NCI-H2171 (cell line): Measurements from ENCODE around the gene CENPM.

Source experiments
- DNase-seq: peaks from one replicate; lab custom pipeline; 2025; lab: John Stamatoyannopoulos, UW

The CENPM gene

DNA sequence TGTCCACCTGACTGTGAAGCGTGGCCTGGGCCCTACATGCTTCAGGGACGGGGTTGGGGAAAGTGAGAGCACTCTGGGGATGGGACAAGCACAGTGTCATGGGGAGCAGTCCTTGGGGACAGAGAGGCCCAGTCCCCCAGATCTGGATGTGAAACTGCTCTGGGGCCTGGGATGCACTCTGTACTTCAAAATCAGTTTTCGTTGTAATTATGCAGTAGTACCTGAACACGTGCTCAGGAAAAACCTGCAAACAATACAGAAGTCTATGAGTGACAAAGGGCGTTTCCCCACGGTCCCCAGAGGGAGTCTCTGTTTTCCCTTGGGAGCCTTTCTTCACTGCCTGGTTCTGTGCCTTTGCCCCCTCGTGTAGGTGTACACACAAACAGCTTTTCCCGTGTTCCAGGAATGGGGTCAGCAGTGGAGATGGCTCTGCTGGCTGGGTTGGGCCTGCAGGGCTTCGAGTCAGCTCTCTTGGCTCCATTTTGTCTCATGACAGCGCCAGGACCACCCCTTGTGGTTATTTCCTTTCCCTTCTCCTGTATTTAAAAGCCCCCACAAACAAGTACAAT, 15.2 kb downstream of the CENPM start:
- no peak for DNase-seq

DNA sequence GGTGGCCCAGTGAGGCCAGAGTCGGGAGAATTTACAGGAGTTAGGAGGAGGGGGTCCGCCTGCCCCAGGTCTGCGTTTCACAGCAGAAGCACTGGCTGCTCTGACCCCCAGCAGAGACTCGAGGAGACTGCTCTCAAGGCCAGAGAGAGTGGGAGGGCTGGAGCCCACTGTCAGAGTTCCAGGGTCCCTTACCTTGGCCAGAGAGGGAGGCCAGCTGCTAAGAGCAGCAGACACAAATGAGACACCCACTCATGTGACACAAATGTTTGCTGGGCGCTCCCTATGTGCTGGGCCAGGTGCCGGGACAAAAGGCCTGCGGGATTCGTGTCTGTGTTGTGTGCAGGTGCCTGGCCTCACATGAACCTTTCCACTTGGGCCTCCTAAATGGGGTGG, 17.5 kb downstream of the CENPM start:
- no peak for DNase-seq

GRCh38 chr22:41928593-41929417, 18.1 kb downstream of the CENPM start:
- no peak for DNase-seq

GRCh38 chr22:41927813-41928212, 19.1 kb downstream of the CENPM start:
- no peak for DNase-seq

DNA sequence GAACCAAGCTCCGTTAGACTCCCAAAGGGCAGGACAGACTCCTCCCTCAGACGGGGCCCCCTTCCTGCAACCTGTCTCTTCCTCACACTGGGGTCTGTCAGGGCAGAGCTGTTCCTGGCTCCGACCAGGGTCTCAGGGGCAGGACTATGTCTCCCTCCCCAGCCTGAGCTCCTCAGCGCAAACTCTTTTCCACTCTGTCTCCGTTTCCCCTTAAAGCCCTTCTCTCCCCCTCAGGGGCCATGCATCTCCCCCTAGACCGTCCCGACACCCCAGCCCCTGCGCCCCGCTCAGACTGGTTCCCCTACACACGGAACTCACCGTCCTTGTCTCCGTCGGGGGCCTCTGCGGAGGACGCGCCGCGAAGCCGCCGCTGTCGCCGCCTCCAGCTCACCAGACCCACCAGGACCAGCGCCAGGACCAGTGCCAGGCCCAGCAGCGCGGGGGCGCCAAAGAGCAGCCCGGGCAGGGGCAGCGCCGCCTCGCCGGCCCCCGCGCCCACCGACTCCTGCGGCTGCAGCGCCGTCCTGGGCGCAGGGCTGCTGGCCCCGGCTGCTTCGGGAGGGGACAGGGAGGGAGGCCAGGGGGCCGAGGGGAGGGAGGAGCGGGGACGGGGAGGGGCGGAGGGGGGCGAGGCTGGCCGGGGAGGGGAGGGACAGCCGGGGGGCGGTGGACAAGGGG, 21.0 kb downstream of the CENPM start:
- DNase-seq = peak; percentile 70

- DNase-seq = no peak
Observed at GRCh38 chr22:41923595-41924276, 23.2 kb downstream of the CENPM start.

DNA sequence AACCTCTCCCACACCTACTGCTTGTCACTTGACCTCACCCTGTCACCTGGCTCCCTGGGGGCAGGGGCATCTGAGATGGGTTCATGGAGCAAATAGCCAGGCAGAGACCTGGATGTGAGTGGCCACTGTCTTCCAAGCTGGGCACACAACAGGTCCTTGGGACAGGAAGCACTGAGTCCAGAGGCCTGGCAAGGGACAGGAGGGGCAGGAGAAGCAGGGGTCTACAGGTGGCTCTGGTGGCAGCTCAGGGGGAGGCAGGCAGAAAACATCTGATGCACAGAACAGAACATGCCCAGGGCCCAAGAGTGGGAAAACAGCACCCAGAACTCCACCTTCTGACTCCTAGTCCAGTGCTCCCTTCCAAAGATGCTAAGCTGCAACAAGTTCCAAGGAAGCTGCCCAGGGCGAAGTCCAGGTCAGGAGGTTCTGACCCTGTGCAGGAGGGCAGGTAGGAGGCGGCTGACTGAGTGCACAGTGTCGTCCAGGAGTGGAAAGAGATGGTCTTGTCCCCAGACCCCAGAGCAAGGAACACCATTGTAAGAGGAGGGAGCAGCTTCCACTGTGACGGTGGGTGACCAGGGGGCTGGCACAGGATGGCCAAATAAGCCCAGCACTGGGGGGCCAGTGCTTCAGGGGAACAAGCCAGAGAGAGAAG, 23.9 kb downstream of the CENPM start:
- DNase-seq = no peak

DNA sequence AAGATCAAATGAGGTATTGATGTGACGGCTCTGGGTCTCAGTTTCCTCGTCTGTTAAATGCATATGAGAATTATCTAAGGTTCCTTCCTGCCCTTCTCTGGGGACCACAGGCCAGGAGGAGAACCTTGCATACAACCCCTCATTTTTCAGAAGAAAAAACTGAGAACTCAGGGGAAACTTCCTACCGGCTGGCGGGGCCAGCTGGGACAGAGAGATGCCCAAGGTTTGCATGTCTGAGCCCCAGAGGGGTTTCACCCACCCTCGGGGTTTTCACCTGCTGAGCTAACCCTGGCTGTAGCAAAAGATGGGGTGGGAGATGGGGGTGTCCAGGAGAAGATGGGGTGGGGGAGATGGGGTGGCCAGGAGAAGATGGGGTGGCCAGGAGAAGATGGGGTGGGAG, 24.6 kb downstream of the CENPM start:
- DNase-seq = no peak

GRCh38 chr22:41920271-41920976, 26.5 kb downstream of the CENPM start:
- DNase-seq = no peak

- DNase-seq = no peak
Observed at GRCh38 chr22:41919357-41920224, 27.4 kb downstream of the CENPM start.

GRCh38 chr22:41917903-41918791, 28.8 kb downstream of the CENPM start:
- no peak for DNase-seq

- no peak for DNase-seq
Observed at GRCh38 chr22:41917375-41917902, 29.5 kb downstream of the CENPM start.

- no peak for DNase-seq
Observed at GRCh38 chr22:41916745-41917358, 30.1 kb downstream of the CENPM start.

GRCh38 chr22:41915786-41916493, 31.0 kb downstream of the CENPM start:
- DNase-seq = no peak

- peak; percentile 53 for DNase-seq
Observed at GRCh38 chr22:41915035-41915785, 31.7 kb downstream of the CENPM start, which contains the start of gene SHISA8. SHISA8 (minus strand) TSS chr22:41915074; CDS start chr22:41914667, 407 bp downstream.

DNA sequence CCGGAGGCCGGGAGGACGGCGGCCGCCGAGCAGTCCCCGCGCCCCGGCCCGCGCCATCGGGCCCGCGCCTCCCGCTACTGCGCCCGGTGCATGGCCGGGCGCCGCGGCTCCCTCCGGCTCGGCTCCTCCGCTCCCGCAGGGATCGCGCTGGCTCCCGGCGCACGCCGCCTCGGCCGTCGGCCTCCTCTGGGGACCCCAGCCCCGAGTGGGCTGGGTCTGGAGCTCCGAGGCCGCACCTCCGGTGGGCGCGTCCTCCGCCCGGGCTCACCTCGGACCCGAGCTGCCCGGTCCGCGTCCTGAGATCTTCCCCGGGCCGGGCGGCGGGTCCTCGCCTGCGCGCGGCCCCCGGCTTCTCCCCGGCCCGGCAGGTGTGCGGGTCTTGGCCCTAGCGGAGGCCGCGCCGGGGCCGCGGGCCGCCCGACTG, 32.3 kb downstream of the CENPM start:
- DNase-seq = no peak
